ENCODE data around the gene CPN1. TPM values are rescaled to one million over a fixed set of nuclear protein-coding genes. Genes with fewer than 3 reads are reported as not detected.

Gene CPN1
- total and polyA plus RNA-seq, 9 of the 15 experiments (the other 6 are each of a cell fraction or from before 2014, with no cell fraction given), result 0.15 to 0.17 TPM; not detected in 7

DNA sequence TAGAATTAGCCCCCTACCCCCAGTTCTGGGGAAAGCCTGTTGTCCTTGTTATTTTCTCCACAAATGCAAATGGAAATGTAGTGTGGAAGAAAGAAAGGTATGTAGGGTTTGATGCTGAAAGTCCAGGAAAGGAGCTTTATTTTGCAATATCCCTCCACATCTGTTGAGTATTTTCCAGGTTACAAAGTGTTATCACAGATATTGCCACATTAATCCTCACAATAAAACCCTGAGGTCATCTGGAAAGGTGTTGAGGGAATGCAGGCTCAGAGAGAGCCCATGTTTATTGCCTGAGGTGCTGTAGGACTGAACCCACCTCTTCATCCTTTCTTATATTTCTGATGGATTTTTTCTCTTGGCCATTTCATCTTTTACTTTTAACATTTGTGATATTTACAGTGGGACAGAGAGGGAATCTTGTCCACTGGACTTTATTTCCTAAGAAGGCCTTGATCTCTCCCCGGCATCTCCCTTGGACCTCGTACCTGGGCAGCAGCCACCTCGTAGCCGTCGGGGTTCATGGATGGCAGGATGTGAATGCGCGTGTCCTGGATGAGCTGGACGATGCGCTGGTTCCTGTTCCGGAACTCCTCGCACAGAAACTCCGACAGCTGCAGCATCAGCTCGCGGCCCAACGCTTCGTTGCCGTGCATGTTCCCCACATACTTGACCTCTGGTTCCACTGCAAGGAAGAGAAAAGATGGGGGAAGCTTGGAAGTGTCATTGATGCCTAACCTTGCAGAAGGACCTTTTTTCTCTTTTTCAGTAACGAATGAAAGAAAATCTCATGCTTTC, 6.0 kb downstream of the CPN1 start (continued):
- TF ChIP-seq STAT6 (CRISPR knock-in tag; IDR thresholded peaks at IDR 0.05) (no peak), SNRNP70 (optimal IDR thresholded peaks at IDR 0.05; ENCODE audit: low read depth, low read length) (no peak), ZNF699 (CRISPR knock-in tag; IDR thresholded peaks at IDR 0.05; ENCODE audit: insufficient replicate concordance) (no peak), ZC3H4 (CRISPR knock-in tag; IDR thresholded peaks at IDR 0.05; ENCODE audit: borderline replicate concordance) (no peak), IRF2 (CRISPR knock-in tag; IDR thresholded peaks at IDR 0.05) (no peak), EP400 (IDR thresholded peaks at IDR 0.05) (no peak)
- TF ChIP-seq, protein P1, sequence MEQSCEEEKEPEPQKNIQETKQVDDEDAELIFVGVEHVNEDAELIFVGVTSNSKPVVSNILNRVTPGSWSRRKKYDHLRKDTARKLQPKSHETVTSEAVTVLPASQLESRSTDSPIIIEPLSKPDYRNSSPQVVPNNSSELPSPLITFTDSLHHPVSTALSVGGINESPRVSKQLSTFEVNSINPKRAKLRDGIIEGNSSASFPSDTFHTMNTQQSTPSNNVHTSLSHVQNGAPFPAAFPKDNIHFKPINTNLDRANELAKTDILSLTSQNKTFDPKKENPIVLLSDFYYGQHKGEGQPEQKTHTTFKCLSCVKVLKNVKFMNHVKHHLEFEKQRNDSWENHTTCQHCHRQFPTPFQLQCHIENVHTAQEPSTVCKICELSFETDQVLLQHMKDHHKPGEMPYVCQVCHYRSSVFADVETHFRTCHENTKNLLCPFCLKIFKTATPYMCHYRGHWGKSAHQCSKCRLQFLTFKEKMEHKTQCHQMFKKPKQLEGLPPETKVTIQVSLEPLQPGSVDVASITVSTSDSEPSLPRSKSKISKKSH (CRISPR knock-in tag; IDR thresholded peaks at IDR 0.05), result no peak

Measured in K562 (cell line).